GM19372 (cell line): ENCODE data around the gene UMODL1.

ENCODE experiments used
- ATAC-seq: cut with Tn5 transposase; IDR thresholded peaks from one replicate; pipeline ENCODE4 v1.9.1; 2021; ENCODE audit warnings: mild to moderate bottlenecking, low read depth, moderate library complexity; ENCODE audit not compliant: unreplicated experiment

Gene UMODL1

GRCh38 chr21:42146273-42146805 lies 75.2 kb downstream of the UMODL1 start:
- no peak for ATAC-seq

- no peak for ATAC-seq
Measured at GRCh38 chr21:42146821-42147220, 75.7 kb downstream of the UMODL1 start.

GRCh38 chr21:42147386-42148020 lies 76.4 kb downstream of the UMODL1 start:
- no peak for ATAC-seq

- ATAC-seq, result no peak
Measured at GRCh38 chr21:42148097-42148496, 77.0 kb downstream of the UMODL1 start.

- no peak for ATAC-seq
Measured at GRCh38 chr21:42148584-42148983, 77.5 kb downstream of the UMODL1 start.

GRCh38 chr21:42149656-42150473 lies 78.7 kb downstream of the UMODL1 start:
- ATAC-seq, result no peak

GRCh38 chr21:42150474-42151085 lies 79.5 kb downstream of the UMODL1 start:
- ATAC-seq, result no peak

GRCh38 chr21:42151148-42151947 lies 80.2 kb downstream of the UMODL1 start:
- no peak for ATAC-seq

- ATAC-seq, result no peak
Measured at GRCh38 chr21:42151948-42152220, 80.8 kb downstream of the UMODL1 start.

- ATAC-seq, result no peak
Measured at GRCh38 chr21:42153046-42153686, 82.0 kb downstream of the UMODL1 start.

GRCh38 chr21:42153746-42154145 lies 82.6 kb downstream of the UMODL1 start:
- no peak for ATAC-seq

- ATAC-seq, result no peak
Measured at GRCh38 chr21:42154237-42155044, 83.3 kb downstream of the UMODL1 start.

GRCh38 chr21:42155045-42155855 lies 84.1 kb downstream of the UMODL1 start:
- ATAC-seq, result no peak

- ATAC-seq, result no peak
Measured at GRCh38 chr21:42156690-42157605, 85.8 kb downstream of the UMODL1 start.

- ATAC-seq, result no peak
Measured at GRCh38 chr21:42157606-42158310, 86.6 kb downstream of the UMODL1 start.

GRCh38 chr21:42158846-42159245 lies 87.7 kb downstream of the UMODL1 start:
- ATAC-seq, result no peak

GRCh38 chr21:42159560-42160110 lies 88.5 kb downstream of the UMODL1 start:
- ATAC-seq, result no peak
